ENCODE data around the gene ALG12. TPM values are rescaled to one million over a fixed set of nuclear protein-coding genes. Genes with fewer than 3 reads are reported as not detected.
A peak's percentile ranks its signal among the peaks of the same experiment; 100 is the strongest.

The ALG12 gene
- total RNA-seq, 2 experiments from 2014 or later, result 7.4 to 9.6 TPM

DNA sequence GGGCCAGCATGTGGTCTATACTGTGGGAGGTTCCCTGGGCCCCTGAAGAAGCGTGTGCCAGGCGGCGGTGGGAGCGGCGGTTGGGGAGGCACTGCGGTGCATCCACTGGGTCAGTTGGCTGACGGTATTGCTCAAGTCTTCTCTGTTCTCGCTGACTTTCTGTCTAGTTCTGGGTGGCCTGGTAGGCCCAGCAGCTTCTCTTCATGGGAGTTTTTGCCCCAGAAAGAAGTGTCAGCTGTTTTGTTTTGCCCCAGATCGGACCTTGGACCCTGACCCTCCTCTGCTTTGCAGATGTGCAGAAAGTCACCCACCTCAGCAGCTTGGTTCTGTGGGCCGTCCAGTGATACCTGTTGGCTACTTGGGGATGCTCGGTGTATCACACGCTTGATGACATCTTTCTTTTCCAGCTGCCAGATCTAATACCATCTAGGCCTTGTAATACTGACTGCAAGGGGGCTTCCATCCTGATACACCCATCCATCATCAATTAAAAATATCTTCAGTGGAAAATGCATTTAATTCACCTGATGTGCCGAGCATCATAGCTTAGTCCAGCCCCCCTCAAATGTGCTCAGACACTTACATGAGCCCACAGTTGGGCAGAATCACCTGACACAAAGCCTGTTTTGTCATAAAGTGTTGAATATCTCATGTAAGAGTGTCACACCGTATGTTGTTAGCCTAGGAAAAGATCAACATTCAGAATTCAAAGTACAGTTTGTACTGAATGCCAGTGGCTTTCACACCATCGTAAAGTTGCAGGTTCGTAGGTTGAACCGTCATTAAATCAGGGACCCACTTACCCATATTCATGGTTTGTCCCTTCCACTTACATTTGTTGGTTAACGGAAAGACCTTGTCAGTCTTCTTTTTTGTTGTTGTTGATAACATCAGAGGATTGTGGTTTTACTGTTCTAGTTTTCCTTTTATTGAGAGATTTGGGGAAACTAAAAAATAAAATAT, 50.7 kb downstream of the ALG12 start:
- CTCF ChIA-PET, result no interaction called here
- Mint-ChIP-seq H3K4me1 (ENCODE audit: low read depth) (peaks cover 61% of the 10 kb centered on the region), H3K4me3 (no peak overlapping the region)

GRCh38 chr22:49866646-49867045, 51.6 kb downstream of the ALG12 start:
- no peak overlapping the region for H3K27ac Mint-ChIP-seq
- H3K4me3 Mint-ChIP-seq, result no peak overlapping the region
- no peaks in the 10 kb centered on the region for H3K27me3 Mint-ChIP-seq (ENCODE audit: low read depth)
- peaks cover 65% of the 10 kb centered on the region for H3K4me1 Mint-ChIP-seq (ENCODE audit: low read depth)
- intact Hi-C loops (cut with micrococcal nuclease), result no loop called here
- peaks cover 47% of the 10 kb centered on the region for H3K36me3 Mint-ChIP-seq (ENCODE audit: low read depth)
- CTCF ChIA-PET, result no interaction called here
- peaks cover 34% of the 10 kb centered on the region for H3K9me3 Mint-ChIP-seq
- DNase-seq, result no peak

More for the DNA sequence above, 50.7 kb downstream of the ALG12 start:
- Mint-ChIP-seq H3K27me3 (ENCODE audit: low read depth) (no peaks in the 10 kb centered on the region), H3K36me3 (ENCODE audit: low read depth) (peaks cover 47% of the 10 kb centered on the region), H3K27ac (no peak overlapping the region), H3K9me3 (peaks cover 34% of the 10 kb centered on the region)
- DNase-seq, result no peak
- intact Hi-C loops (cut with micrococcal nuclease), result no loop called here

- DNase-seq, result no peak
- H3K9me3 Mint-ChIP-seq, result peaks cover 34% of the 10 kb centered on the region
- intact Hi-C loops (cut with micrococcal nuclease), result no loop called here
- peaks cover 69% of the 10 kb centered on the region for H3K4me1 Mint-ChIP-seq (ENCODE audit: low read depth)
- CTCF ChIA-PET, result no interaction called here
- no peak overlapping the region for H3K4me3 Mint-ChIP-seq
- H3K27ac Mint-ChIP-seq, result no peak overlapping the region
- H3K27me3 Mint-ChIP-seq (ENCODE audit: low read depth), result no peaks in the 10 kb centered on the region
- H3K36me3 Mint-ChIP-seq (ENCODE audit: low read depth), result peaks cover 47% of the 10 kb centered on the region
These were observed 52.1 kb downstream of the ALG12 start for GRCh38 chr22:49866134-49866533.

- H3K27ac Mint-ChIP-seq, result no peak overlapping the region
- H3K27me3 Mint-ChIP-seq (ENCODE audit: low read depth), result no peaks in the 10 kb centered on the region
- intact Hi-C loops (cut with micrococcal nuclease), result no loop called here
- H3K4me3 Mint-ChIP-seq, result no peak overlapping the region
- peaks cover 65% of the 10 kb centered on the region for H3K4me1 Mint-ChIP-seq (ENCODE audit: low read depth)
- peaks cover 42% of the 10 kb centered on the region for H3K36me3 Mint-ChIP-seq (ENCODE audit: low read depth)
- no peak for DNase-seq
- CTCF ChIA-PET, result no interaction called here
- peaks cover 29% of the 10 kb centered on the region for H3K9me3 Mint-ChIP-seq
These were observed 53.1 kb downstream of the ALG12 start for GRCh38 chr22:49865156-49865555.

DNA sequence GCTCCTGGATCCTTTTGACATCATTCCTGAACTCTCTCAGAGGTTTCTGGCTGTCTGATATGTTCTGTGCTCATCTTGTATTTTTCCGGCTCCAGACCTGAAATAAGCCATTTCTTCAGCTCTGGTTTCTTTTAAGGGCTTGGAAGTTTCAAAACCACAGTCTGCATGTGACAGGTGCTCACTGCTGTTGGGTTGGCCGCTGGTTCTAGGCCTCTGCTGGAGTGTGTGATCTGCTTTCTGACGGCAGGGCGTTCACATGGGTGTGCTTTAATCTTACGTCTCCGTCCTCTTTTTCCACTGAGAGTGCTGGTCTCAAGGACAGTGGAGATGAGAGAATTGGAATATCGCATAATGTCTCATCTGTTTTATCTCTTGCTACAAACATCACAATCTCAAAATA, 54.3 kb downstream of the ALG12 start:
- Mint-ChIP-seq H3K36me3 (ENCODE audit: low read depth) (peaks cover 30% of the 10 kb centered on the region), H3K4me1 (ENCODE audit: low read depth) (peaks cover 57% of the 10 kb centered on the region), H3K27me3 (ENCODE audit: low read depth) (no peaks in the 10 kb centered on the region), H3K9me3 (peaks cover 17% of the 10 kb centered on the region), H3K27ac (peak overlapping the region; percentile 39), H3K4me3 (no peak overlapping the region)
- peak; percentile 39 for DNase-seq
- intact Hi-C loops (cut with micrococcal nuclease), result no loop called here
- CTCF ChIA-PET, result interaction anchor here (1.4 kb wide), 1 partner anchor 9 kb away, joined by 3 read pairs; no protein-coding TSS in a partner anchor

DNA sequence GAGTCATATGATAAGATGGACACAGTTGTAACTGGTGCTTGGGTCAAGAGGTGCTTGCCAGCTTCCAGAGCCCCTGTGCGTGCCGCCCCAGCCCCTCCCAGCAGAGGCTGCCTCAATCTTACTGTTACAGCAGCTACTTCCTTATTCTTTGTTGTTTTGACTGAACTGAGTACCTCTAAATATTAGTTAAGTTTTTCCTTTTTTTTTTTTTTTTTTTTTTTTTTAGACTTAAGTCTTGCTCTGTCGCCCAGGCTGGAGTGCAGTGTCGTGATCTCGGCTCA, 55.8 kb downstream of the ALG12 start:
- peaks cover 55% of the 10 kb centered on the region for H3K4me1 Mint-ChIP-seq (ENCODE audit: low read depth)
- H3K27ac Mint-ChIP-seq, result peak overlapping the region; percentile 36
- no peak overlapping the region for H3K4me3 Mint-ChIP-seq
- intact Hi-C loops (cut with micrococcal nuclease), result no loop called here
- peaks cover 17% of the 10 kb centered on the region for H3K9me3 Mint-ChIP-seq
- DNase-seq, result no peak
- peaks cover 20% of the 10 kb centered on the region for H3K36me3 Mint-ChIP-seq (ENCODE audit: low read depth)
- no peaks in the 10 kb centered on the region for H3K27me3 Mint-ChIP-seq (ENCODE audit: low read depth)
- CTCF ChIA-PET, result no interaction called here

- H3K36me3 Mint-ChIP-seq (ENCODE audit: low read depth), result peaks cover 14% of the 10 kb centered on the region
- peaks cover 52% of the 10 kb centered on the region for H3K4me1 Mint-ChIP-seq (ENCODE audit: low read depth)
- H3K4me3 Mint-ChIP-seq, result peak overlapping the region; percentile 14
- no peaks in the 10 kb centered on the region for H3K27me3 Mint-ChIP-seq (ENCODE audit: low read depth)
- CTCF ChIA-PET, result no interaction called here
- peak overlapping the region; percentile 36 for H3K27ac Mint-ChIP-seq
- peaks cover 13% of the 10 kb centered on the region for H3K9me3 Mint-ChIP-seq
- intact Hi-C loops (cut with micrococcal nuclease), result no loop called here
- no peak for DNase-seq
These were observed 56.4 kb downstream of the ALG12 start for GRCh38 chr22:49861642-49862495.

- Mint-ChIP-seq H3K4me3 (no peak overlapping the region), H3K9me3 (no peaks in the 10 kb centered on the region), H3K4me1 (ENCODE audit: low read depth) (peaks cover 58% of the 10 kb centered on the region), H3K36me3 (ENCODE audit: low read depth) (peaks cover 3% of the 10 kb centered on the region), H3K27ac (no peak overlapping the region), H3K27me3 (ENCODE audit: low read depth) (no peaks in the 10 kb centered on the region)
- intact Hi-C loops (cut with micrococcal nuclease), result no loop called here
- DNase-seq, result no peak
- CTCF ChIA-PET, result no interaction called here
These were observed 59.4 kb downstream of the ALG12 start for GRCh38 chr22:49858827-49859226.

- intact Hi-C loops (cut with micrococcal nuclease), result no loop called here
- Mint-ChIP-seq H3K27me3 (ENCODE audit: low read depth) (no peaks in the 10 kb centered on the region), H3K9me3 (no peaks in the 10 kb centered on the region), H3K27ac (no peak overlapping the region), H3K36me3 (ENCODE audit: low read depth) (peaks cover 3% of the 10 kb centered on the region), H3K4me1 (ENCODE audit: low read depth) (peaks cover 46% of the 10 kb centered on the region), H3K4me3 (no peak overlapping the region)
- no peak for DNase-seq
- CTCF ChIA-PET, result interaction anchor here (0.7 kb wide), 1 partner anchor 68 kb away, joined by 3 read pairs; no protein-coding TSS in a partner anchor
These were observed 61.2 kb downstream of the ALG12 start for GRCh38 chr22:49856766-49857618.

DNA sequence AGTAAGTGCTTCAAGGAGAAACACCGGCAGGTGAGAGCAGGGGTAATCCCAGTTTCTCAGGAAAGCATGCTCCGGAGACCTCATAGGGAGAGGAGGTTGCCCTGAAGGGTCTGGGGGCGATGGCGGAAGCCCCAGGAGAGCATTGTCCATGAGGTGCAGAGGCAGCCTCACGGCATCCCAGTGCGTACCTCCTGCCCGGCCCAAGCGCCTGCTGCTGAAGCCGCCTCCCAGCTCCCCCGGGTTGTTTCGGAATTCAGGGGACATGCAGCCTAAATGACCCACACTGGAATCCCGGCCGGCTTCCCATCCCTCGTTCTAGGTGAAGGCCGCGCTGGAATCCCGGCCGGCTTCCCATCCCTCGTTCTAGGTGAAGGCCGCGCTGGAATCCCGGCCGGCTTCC, 61.9 kb downstream of the ALG12 start:
- no peak overlapping the region for H3K4me3 Mint-ChIP-seq
- peaks cover 44% of the 10 kb centered on the region for H3K4me1 Mint-ChIP-seq (ENCODE audit: low read depth)
- CTCF ChIA-PET, result interaction anchor here (2.4 kb wide), 1 partner anchor 174 kb away, joined by 9 read pairs; no protein-coding TSS in a partner anchor
- H3K27me3 Mint-ChIP-seq (ENCODE audit: low read depth), result no peaks in the 10 kb centered on the region
- peaks cover 3% of the 10 kb centered on the region for H3K36me3 Mint-ChIP-seq (ENCODE audit: low read depth)
- no peaks in the 10 kb centered on the region for H3K9me3 Mint-ChIP-seq
- no peak for DNase-seq
- intact Hi-C loops (cut with micrococcal nuclease), result no loop called here
- H3K27ac Mint-ChIP-seq, result no peak overlapping the region

GRCh38 chr22:49855251-49855911, 62.9 kb downstream of the ALG12 start:
- Mint-ChIP-seq H3K4me3 (peak overlapping the region; percentile 95), H3K36me3 (ENCODE audit: low read depth) (peaks cover 3% of the 10 kb centered on the region), H3K9me3 (no peaks in the 10 kb centered on the region), H3K4me1 (ENCODE audit: low read depth) (peaks cover 46% of the 10 kb centered on the region), H3K27ac (peak overlapping the region; percentile 25), H3K27me3 (ENCODE audit: low read depth) (peaks cover 5% of the 10 kb centered on the region)
- DNase-seq, result no peak
- CTCF ChIA-PET, result interaction anchor here (0.6 to 2.4 kb wide), 3 partner anchors 9 to 175 kb away, joined by 3 to 9 read pairs (median 3); no protein-coding TSS in a partner anchor
- intact Hi-C loops (cut with micrococcal nuclease), result no loop called here
